ENCODE data around the gene ARID1A.
"Not testable (repeated sequence)": the region's sequence is repeated elsewhere in the genome, so short reads cannot be mapped to it uniquely, and the experiment has no call there.

ARID1A gene

DNA sequence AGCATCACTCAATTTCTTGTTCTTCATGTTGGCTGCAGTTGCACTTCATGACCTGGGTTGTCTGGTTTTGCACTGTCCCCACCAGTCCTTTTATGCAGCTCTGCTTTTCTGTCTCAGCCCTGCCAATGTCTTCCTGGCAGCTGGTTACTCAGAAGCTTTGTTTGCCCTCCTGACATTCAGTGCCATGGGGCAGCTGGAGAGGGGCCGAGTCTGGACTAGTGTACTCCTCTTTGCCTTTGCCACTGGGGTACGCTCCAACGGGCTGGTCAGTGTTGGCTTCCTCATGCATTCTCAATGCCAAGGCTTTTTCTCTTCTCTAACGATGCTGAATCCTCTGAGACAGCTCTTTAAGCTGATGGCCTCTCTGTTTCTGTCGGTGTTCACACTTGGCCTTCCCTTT is 98.6 kb downstream of the ARID1A start:
- Mint-ChIP-seq H3K27ac (no peak overlapping the region), H3K27me3 (no peaks in the 10 kb centered on the region), H3K36me3 (peaks cover 13% of the 10 kb centered on the region), H3K4me3 (no peak overlapping the region), H3K4me1 (peaks cover 39% of the 10 kb centered on the region), H3K9me3 (no peaks in the 10 kb centered on the region)

DNA sequence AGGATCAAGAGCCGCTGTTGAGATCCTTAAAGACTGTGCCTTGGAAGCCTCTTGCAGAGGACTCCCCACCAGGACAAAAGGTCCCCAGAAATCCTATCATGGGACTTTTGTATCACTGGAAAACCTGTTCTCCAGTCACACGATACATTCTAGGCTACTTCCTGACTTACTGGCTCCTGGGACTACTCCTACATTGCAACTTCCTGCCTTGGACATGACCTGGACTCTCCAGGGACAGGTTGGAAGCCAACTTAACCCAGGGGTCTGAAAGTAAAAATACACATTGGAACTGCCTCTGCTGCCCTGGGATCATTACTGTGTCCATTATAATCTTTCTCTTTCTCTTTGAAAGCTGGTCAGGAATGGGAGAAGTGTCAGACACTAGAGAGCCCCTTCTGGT is 101.8 kb downstream of the ARID1A start:
- Mint-ChIP-seq H3K4me1 (peaks cover 44% of the 10 kb centered on the region), H3K36me3 (peaks cover 13% of the 10 kb centered on the region), H3K4me3 (no peak overlapping the region), H3K9me3 (no peaks in the 10 kb centered on the region), H3K27me3 (no peaks in the 10 kb centered on the region), H3K27ac (no peak overlapping the region)

DNA sequence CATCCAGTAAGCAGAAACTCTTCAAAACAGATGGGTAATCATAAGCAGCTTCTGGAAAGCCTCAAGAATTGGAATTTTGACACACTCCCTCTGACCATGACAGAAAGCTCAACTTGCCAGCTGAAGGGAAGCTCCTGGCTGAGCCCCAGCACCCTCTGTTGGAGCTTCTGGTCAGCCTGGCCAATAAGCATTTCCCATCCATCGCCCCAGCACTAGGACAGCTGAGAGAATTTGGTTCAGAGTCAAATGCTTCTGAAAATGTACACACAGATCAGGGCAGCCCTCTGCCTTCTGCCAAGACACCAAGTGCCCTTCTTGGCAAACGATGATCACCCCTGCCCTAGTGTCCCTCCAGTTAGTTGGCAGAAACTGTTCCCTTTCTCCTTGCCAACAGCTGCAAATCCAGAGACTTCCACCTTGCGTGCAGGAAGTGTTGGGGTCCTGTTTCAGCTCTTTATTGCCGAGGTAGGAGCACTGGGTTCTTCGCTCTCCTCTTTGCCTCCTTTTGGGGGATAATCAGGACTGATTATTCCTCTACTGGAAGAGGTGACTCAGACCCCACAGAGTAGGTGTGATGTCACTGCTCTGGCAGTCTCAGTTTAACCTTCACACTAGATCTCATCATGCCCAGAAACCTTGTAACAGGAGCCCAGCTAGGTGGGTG is 103.8 kb downstream of the ARID1A start:
- Mint-ChIP-seq H3K4me3 (peak overlapping the region; percentile 64), H3K4me1 (peaks cover 35% of the 10 kb centered on the region)

DNA sequence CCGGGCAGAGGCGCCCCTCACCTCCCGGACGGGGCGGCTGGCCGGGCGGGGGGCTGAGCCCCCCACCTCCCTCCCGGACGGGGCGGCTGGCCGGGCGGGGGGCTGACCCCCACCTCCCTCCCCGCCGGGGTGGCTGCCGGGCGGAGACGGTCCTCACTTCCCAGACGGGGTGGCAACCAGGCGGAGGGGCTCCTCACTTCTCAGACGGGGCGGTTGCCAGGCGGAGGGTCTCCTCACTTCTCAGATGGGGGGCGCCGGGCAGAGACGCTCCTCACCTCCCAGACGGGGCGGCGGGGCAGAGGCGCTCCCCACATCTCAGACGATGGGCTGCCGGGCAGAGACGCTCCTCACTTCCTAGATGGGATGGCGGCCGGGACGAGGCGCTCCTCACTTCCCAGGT is 108.1 kb downstream of the ARID1A start:
- not testable (repeated sequence) for H3K27me3 Mint-ChIP-seq, H3K9me3 Mint-ChIP-seq, H3K4me3 Mint-ChIP-seq, H3K27ac Mint-ChIP-seq, H3K36me3 Mint-ChIP-seq
- peaks cover 36% of the 10 kb centered on the region for H3K4me1 Mint-ChIP-seq

More for the DNA sequence above, 103.8 kb downstream of the ARID1A start:
- Mint-ChIP-seq H3K27me3 (no peaks in the 10 kb centered on the region), H3K9me3 (no peaks in the 10 kb centered on the region), H3K27ac (peak overlapping the region; percentile 94), H3K36me3 (peaks cover 3% of the 10 kb centered on the region)

DNA sequence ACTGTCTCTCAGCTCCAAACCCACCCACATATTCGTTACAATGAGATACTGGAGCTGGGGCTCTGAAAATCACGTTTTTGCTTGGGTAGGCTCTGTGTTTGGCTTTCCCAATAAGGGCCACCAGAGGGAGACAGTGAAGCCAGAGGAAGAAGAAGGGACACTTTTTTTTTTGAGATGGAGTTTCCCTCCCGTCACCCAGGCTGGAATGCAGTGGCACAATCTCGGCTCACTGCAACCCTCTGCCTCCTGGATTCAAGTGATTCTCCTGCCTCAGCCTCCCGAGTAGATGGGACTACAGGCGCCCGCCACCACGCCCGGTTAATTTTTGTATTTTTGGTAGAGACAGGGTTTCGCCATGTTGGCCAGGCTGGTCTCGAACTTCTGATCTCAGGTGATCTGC is 114.3 kb downstream of the ARID1A start:
- H3K4me1 Mint-ChIP-seq = peaks cover 10% of the 10 kb centered on the region
- not testable (repeated sequence) for H3K36me3 Mint-ChIP-seq, H3K4me3 Mint-ChIP-seq, H3K27ac Mint-ChIP-seq, H3K27me3 Mint-ChIP-seq, H3K9me3 Mint-ChIP-seq

DNA sequence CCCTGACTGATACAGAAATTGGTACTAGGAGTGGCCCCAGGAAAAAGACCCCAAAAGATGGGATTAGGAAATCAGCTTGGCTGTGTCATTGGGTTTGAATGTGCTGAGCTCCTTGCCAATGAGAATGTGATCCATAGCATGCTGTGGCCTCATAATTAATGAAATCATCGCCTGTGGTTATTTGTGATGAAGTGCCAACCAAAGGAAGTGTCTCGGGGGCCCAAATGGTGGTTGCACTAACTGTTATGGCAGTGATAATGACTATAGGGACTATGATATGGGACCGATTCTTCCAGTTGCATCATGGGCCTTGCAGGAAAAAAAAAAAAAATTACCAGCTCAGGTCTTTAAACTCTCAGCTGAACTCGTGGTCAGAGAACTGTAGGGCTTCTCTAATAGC is 115.2 kb downstream of the ARID1A start:
- no peak overlapping the region for H3K4me3 Mint-ChIP-seq
- H3K27ac Mint-ChIP-seq = no peak overlapping the region
- peaks cover 7% of the 10 kb centered on the region for H3K4me1 Mint-ChIP-seq

DNA sequence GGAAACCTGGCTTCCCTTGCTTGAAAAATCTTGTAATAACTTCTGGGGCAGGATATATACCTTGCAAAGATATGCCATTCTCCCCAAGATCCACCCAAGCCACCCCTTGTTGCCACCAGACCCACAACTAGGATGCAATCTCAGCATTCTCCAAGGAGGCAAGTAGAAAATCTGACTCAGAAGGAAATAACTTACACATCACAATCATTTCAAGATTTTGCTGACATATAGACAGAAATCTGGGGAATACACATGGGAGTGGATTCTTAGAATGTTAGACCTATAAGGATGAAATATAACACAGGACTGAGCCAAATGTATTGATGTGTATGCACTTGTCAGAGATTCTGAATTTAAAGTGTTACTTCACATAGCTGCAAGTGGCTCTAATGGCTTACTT is 115.9 kb downstream of the ARID1A start:
- H3K9me3 Mint-ChIP-seq = no peaks in the 10 kb centered on the region
- H3K27me3 Mint-ChIP-seq = no peaks in the 10 kb centered on the region
- H3K36me3 Mint-ChIP-seq = no peaks in the 10 kb centered on the region
- no peak overlapping the region for H3K4me3 Mint-ChIP-seq
- no peak overlapping the region for H3K27ac Mint-ChIP-seq
- H3K4me1 Mint-ChIP-seq = peaks cover 7% of the 10 kb centered on the region

More for the DNA sequence above, 115.2 kb downstream of the ARID1A start:
- no peaks in the 10 kb centered on the region for H3K9me3 Mint-ChIP-seq
- H3K36me3 Mint-ChIP-seq = no peaks in the 10 kb centered on the region
- H3K27me3 Mint-ChIP-seq = no peaks in the 10 kb centered on the region

DNA sequence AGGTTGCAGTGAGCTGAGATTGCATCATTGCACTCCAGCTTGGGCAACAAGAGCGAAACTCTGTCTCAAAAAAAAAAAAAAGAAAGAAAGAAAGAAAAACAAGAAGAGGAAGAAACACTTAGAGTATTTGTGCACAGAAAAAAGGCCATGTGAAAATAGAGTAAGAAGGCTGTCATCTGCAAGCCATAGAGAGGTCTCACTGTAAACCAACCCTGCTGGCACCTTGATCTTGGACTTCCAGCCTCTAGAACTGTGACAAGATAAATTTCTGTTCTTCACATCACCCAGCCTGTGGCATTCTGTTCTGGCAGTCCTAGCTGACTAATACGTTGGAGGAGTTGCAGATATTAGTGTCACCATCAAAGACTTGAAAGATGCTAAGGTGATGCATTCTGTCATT is 118.6 kb downstream of the ARID1A start:
- no peaks in the 10 kb centered on the region for H3K9me3 Mint-ChIP-seq
- no peak overlapping the region for H3K27ac Mint-ChIP-seq
- peaks cover 7% of the 10 kb centered on the region for H3K4me1 Mint-ChIP-seq
- H3K36me3 Mint-ChIP-seq = no peaks in the 10 kb centered on the region
- H3K4me3 Mint-ChIP-seq = no peak overlapping the region
- no peaks in the 10 kb centered on the region for H3K27me3 Mint-ChIP-seq

DNA sequence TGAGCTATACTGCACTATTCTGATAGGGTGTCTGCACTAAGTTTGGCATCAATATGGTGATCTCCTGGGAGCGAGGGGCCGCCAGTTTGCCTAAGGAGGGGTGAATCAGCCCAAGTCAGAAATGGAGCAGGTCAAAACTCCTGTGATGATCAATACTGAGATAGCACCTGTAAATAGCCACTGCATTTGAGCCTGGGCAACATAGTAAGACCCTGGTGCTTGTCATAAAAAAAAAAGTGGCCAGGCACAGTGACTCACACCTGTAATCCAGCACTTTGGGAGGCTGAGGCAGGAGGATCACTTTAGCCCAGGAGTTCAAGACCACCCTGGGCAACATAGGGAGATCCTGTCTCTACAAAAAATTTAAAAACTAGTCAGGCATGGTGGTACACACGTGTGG is 119.1 kb downstream of the ARID1A start:
- Mint-ChIP-seq H3K27ac (no peak overlapping the region), H3K27me3 (no peaks in the 10 kb centered on the region), H3K4me1 (peaks cover 7% of the 10 kb centered on the region), H3K36me3 (no peaks in the 10 kb centered on the region), H3K4me3 (no peak overlapping the region), H3K9me3 (no peaks in the 10 kb centered on the region)

DNA sequence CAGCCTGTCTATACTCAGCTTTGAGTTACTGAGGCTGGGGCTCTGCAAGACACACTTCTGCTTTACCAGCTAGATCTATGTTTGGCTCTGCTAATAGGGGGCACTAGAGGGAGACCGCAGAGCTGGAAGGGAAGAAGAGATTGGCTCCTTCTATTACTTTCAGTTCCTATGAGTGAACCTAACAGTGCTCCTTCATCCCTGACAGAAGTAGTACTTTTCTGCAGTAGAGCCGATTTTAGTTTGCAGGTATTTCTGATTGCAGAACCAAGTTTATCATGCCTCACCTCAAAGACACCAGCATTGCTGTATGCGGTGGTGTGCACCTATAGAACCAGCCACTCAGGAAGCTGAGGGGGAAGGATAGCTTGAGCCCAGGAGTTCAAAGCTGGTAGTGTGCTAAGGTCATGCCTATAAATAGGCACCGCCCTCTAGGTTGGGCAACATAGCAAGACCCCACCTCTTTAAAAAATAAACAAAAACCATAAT is 125.0 kb downstream of the ARID1A start:
- Mint-ChIP-seq H3K27ac (peak overlapping the region; percentile 10), H3K9me3 (no peaks in the 10 kb centered on the region), H3K36me3 (no peaks in the 10 kb centered on the region), H3K4me1 (peaks cover 35% of the 10 kb centered on the region), H3K27me3 (no peaks in the 10 kb centered on the region), H3K4me3 (peak overlapping the region; percentile 62)

DNA sequence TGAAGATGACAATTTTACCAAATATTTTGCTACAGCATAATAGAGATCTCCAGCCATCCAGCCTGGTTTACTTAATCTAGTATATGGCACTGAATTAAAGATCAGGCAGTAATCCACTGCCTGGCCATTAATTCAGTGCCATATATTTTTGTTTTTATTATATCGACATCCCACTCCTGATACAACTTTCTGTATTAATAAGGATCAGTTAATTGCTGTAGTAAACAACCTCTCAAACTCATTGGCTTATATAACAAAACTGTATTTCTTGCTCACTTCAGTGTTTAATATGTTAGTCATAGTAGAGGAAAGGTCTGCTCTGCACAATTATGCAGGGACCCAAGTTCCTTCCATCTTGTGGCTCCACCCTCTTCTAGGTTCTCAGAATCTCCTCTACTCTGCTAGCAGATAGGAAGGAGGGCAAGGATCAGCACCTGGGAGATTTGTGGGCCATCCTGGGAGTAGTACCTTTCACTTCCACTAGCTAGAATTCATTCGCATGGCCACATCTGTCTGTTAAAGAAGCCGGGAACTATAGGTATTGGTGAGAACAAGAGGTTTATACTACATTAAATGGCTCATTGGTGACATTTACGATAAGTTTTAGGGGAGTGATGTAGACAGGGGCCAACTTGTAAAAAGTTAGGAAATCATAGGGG is 127.1 kb downstream of the ARID1A start:
- Mint-ChIP-seq H3K36me3 (peaks cover 2% of the 10 kb centered on the region), H3K4me1 (peaks cover 46% of the 10 kb centered on the region)

DNA sequence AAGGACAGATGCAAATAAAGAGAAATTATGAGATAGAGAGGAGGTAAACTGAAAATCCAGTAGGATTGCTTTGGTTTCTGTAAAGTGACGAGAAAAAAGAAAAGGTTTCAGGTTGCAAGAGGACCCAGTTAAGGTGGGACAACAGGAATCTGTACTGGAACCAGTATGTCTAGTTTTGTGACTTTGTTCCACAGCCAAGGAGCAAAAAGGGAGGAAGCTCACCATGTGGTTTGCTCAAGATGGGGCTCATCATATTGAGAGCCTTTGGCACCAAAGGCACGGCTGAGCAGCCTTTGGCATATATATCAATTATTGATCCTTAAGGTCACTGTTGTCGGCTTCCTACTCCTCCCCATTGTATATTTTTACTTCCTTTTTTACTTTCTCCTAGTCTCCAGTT is 128.9 kb downstream of the ARID1A start:
- peaks cover 64% of the 10 kb centered on the region for H3K4me1 Mint-ChIP-seq
- H3K36me3 Mint-ChIP-seq = peaks cover 5% of the 10 kb centered on the region
- peak overlapping the region; percentile 76 for H3K27ac Mint-ChIP-seq
- H3K4me3 Mint-ChIP-seq = peak overlapping the region; percentile 36
- H3K9me3 Mint-ChIP-seq = no peaks in the 10 kb centered on the region
- no peaks in the 10 kb centered on the region for H3K27me3 Mint-ChIP-seq

More for the DNA sequence above, 127.1 kb downstream of the ARID1A start:
- H3K27ac Mint-ChIP-seq = no peak overlapping the region
- H3K27me3 Mint-ChIP-seq = no peaks in the 10 kb centered on the region
- peak overlapping the region; percentile 11 for H3K4me3 Mint-ChIP-seq
- no peaks in the 10 kb centered on the region for H3K9me3 Mint-ChIP-seq

DNA sequence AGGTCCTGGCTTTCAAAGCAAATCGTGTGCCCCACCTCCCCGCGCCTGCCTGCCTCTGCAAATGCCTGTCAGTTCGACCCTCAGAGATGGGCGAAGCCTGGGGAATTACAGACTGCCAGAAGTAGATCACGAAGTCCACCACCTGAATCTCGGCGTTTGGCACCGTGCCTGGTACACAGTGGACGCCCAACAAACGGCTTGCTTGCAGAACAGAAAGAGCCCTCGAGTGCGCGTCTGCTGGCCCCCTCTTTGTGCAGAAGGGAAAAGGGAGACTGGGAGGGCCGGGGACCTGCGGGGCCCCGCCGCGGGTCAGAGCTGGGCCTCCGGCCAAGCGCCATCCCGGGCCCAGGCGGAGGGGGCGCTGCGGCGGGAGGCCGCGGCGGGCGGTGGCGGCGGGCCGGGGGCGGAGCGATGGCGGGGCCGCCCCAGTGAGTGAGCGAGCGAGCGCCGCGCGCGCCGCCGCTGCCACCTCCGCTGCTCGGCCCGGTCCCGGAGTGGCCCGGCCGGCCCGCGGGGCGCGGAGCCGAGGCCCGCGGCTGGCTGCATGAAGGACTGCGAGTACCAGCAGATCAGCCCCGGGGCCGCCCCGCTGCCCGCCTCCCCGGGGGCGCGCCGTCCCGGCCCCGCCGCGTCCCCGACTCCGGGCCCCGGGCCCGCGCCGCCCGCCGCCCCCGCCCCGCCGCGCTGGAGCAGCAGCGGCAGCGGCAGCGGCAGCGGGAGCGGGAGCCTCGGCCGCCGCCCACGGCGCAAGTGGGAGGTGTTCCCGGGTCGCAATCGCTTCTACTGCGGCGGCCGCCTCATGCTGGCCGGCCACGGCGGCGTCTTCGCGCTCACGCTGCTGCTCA is 130.7 kb downstream of the ARID1A start, which contains the start of gene ZDHHC18:
Gene ZDHHC18 (plus strand): TSS at position 428 of the 845 bp plus-strand sequence. CDS start 117 bp downstream, at position 545.
- H3K36me3 Mint-ChIP-seq = peaks cover 5% of the 10 kb centered on the region
- no peaks in the 10 kb centered on the region for H3K27me3 Mint-ChIP-seq
- peak within 1 kb of the TSS; percentile 95 for H3K4me3 Mint-ChIP-seq
- no peaks in the 10 kb centered on the region for H3K9me3 Mint-ChIP-seq
- H3K4me1 Mint-ChIP-seq = peaks cover 66% of the 10 kb centered on the region
- H3K27ac Mint-ChIP-seq = peak within 1 kb of the TSS; percentile 96

DNA sequence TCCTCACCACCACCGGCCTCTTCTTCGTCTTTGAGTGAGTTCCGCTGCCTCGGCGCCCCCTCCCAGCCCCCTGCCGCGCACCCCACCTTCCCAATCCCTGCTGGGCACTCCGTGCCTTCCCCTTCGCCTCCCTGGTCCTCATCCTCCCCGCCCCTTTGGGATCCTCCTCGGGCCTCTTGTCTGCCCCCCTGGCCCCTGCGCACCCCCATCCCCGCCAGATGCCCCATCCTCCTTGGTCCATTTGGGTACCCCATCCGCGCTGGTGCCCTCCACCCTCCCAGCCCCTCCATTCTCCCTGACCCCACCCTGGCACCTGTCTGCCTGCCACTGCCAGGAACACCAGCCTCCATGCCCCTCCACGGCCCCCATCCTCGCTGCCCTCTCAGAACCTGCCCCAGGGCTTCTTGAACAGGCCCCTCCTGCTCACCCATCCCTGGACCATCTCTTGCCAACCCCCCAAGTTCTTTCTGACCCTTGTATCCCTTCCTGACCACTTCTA is 131.3 kb downstream of the ARID1A start:
- no peaks in the 10 kb centered on the region for H3K27me3 Mint-ChIP-seq
- no peaks in the 10 kb centered on the region for H3K9me3 Mint-ChIP-seq
- peak overlapping the region; percentile 93 for H3K27ac Mint-ChIP-seq
- peak overlapping the region; percentile 94 for H3K4me3 Mint-ChIP-seq
- H3K4me1 Mint-ChIP-seq = peaks cover 73% of the 10 kb centered on the region
- peaks cover 5% of the 10 kb centered on the region for H3K36me3 Mint-ChIP-seq

DNA sequence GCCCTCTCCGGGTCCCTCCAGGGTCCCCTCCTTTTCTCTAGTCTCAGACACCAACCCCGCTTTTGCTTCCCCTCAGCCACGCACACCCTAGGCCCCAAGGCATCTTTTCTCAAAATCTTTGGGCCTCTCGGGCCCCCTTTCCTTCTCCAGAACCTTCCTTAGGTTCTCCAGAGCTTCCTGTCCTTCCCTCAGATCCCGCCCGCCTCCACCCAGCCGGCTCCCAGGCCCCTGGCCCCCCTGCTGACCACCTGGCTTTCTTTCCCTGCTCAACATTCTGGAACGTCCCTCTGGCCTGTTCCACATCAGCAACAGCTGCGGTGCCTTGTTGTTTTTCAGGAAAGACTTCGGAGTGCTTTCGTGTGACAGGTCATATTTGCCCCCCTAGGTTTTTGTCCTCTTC is 131.8 kb downstream of the ARID1A start:
- H3K4me1 Mint-ChIP-seq = peaks cover 76% of the 10 kb centered on the region
- H3K27me3 Mint-ChIP-seq = no peaks in the 10 kb centered on the region

More for the DNA sequence above, 131.8 kb downstream of the ARID1A start:
- Mint-ChIP-seq H3K27ac (peak overlapping the region; percentile 93), H3K36me3 (peaks cover 5% of the 10 kb centered on the region), H3K9me3 (no peaks in the 10 kb centered on the region), H3K4me3 (peak overlapping the region; percentile 94)
